Esophagus squamous epithelium (tissue), 4 donors: ENCODE results near the gene IGF1R.

Source experiments
- CTCF ChIP-seq, 6 experiments: fragments of 450-650 bp in 4 of 6; fragments of 200-600 bp in 2 of 6; sonication (generic) in 2 of 6; IDR thresholded peaks; one replicate each; pipeline ENCODE4 v1.5.1; 2016 to 2019; ENCODE audit warnings: antibody characterized with exemption in 6 of 6, mild to moderate bottlenecking in 4 of 6, moderate library complexity in 4 of 6
- POLR2A ChIP-seq, 4 donors: fragments of 450-650 bp; IDR thresholded peaks; one replicate each; pipeline ENCODE4 v1.6.1; 2017; ENCODE audit warnings: antibody characterized with exemption in 4 of 4, mild to moderate bottlenecking in 4 of 4, moderate library complexity in 3 of 4

GRCh38 chr15:98708037-98708590, 59.8 kb downstream of the IGF1R start:
- TF ChIP-seq CTCF (IDR thresholded peaks at IDR 0.05) (no peak), POLR2A (IDR thresholded peaks at IDR 0.05) (no peak)
